ENCODE measurements around the gene PLSCR3. TPM values are rescaled to one million over a fixed set of nuclear protein-coding genes. Genes with fewer than 3 reads are reported as not detected.
A peak's percentile ranks its signal among the peaks of the same experiment; 100 is the strongest.

PLSCR3 gene
- total RNA-seq, 1 donor from 2014 or later = 6.6 TPM

DNA sequence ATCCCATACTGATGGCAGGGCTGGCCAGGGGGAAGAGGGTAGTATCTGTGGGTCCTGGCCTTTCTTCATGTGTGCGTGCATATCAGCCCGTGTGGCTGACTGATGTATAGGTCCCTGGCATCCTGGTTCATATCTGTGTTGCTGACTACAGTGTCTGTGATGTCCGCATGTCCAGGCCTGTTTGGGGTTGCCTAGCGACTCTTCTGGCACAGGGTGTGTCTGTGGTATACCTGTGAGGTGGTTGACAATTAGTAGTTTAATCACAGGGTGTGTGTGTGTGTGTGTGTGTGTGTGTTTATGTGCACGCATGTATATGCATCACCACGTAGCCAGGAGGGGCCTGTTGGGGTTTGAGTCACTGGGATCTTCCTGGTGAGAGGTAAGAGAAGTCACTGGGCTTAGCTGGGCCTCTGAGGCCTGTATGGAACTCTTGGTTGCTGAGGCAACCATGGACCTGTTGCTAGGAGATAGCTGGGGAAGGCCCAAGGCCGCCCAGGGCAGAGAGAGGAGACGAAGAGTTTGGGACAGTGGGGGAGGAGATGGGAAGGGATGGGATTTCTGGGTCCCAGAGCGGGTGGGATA lies 40.0 kb downstream of the PLSCR3 start:
- no peak overlapping the region for H3K4me3 ChIP-seq
- Mint-ChIP-seq H3K4me1 (peaks cover 48% of the 10 kb centered on the region), H3K27me3 (ENCODE audit: insufficient read depth, low read depth) (peaks cover 8% of the 10 kb centered on the region), H3K4me3 (peak overlapping the region; percentile 84), H3K36me3 (no peaks in the 10 kb centered on the region), H3K9me3 (no peaks in the 10 kb centered on the region), H3K27ac (peak overlapping the region; percentile 97)
- peaks cover 7% of the 10 kb centered on the region for H4K20me1 ChIP-seq (ENCODE audit: low read depth)
- H2AFZ ChIP-seq (replicated peaks) = no peak overlapping the region
- peaks cover 8% of the 10 kb centered on the region for H3K27me3 ChIP-seq
- no peaks in the 10 kb centered on the region for H3K79me2 ChIP-seq (ENCODE audit: low read depth)
- H3F3A ChIP-seq (ENCODE audit: low read depth) = peaks cover 38% of the 10 kb centered on the region
- H3K27ac ChIP-seq = no peak overlapping the region
- H3K9me3 ChIP-seq (ENCODE audit: low read depth) = no peaks in the 10 kb centered on the region
- H3K4me1 ChIP-seq = peaks cover 6% of the 10 kb centered on the region
- no peak overlapping the region for H3K9ac ChIP-seq
- no peak overlapping the region for H3K4me2 ChIP-seq
- no peaks in the 10 kb centered on the region for H3K36me3 ChIP-seq
- DNase-seq (ENCODE audit: low spot score) = peak; percentile 62
- TF ChIP-seq EZH2phosphoT487 (IDR thresholded peaks at IDR 0.05) = no peak
- TF ChIP-seq EZH2 (IDR thresholded peaks at IDR 0.05) = no peak
- TF ChIP-seq, protein P1, sequence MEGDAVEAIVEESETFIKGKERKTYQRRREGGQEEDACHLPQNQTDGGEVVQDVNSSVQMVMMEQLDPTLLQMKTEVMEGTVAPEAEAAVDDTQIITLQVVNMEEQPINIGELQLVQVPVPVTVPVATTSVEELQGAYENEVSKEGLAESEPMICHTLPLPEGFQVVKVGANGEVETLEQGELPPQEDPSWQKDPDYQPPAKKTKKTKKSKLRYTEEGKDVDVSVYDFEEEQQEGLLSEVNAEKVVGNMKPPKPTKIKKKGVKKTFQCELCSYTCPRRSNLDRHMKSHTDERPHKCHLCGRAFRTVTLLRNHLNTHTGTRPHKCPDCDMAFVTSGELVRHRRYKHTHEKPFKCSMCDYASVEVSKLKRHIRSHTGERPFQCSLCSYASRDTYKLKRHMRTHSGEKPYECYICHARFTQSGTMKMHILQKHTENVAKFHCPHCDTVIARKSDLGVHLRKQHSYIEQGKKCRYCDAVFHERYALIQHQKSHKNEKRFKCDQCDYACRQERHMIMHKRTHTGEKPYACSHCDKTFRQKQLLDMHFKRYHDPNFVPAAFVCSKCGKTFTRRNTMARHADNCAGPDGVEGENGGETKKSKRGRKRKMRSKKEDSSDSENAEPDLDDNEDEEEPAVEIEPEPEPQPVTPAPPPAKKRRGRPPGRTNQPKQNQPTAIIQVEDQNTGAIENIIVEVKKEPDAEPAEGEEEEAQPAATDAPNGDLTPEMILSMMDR (IDR thresholded peaks at IDR 0.05) = no peak

DNA sequence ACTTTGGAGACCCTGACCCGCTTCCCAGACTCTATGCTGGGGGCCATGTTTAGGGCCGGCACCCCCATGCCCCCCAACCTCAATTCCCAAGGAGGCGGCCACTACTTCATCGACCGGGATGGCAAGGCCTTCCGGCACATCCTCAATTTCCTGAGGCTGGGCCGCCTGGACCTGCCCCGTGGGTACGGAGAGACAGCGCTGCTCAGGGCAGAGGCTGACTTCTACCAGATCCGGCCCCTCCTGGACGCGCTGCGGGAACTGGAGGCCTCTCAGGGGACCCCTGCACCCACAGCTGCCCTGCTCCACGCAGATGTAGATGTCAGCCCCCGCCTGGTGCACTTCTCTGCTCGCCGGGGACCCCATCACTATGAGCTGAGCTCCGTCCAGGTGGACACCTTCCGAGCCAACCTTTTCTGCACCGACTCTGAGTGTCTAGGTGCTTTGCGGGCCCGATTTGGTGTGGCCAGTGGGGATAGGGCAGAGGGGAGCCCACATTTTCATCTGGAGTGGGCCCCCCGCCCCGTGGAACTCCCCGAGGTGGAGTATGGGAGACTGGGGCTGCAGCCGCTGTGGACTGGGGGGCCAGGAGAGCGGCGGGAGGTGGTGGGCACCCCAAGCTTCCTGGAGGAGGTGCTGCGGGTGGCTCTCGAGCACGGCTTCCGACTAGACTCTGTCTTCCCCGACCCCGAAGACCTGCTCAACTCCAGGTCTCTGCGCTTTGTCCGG lies 41.3 kb downstream of the PLSCR3 start:
- Mint-ChIP-seq H3K4me1 (peaks cover 55% of the 10 kb centered on the region), H3K36me3 (no peaks in the 10 kb centered on the region), H3K27ac (peak overlapping the region; percentile 92), H3K4me3 (peak overlapping the region; percentile 91), H3K9me3 (no peaks in the 10 kb centered on the region), H3K27me3 (ENCODE audit: insufficient read depth, low read depth) (peaks cover 10% of the 10 kb centered on the region)
- Histone ChIP-seq H4K20me1 (ENCODE audit: low read depth) (peaks cover 7% of the 10 kb centered on the region), H3K27me3 (peaks cover 8% of the 10 kb centered on the region), H3K4me3 (peak overlapping the region; percentile 79), H3K4me2 (peak overlapping the region; percentile 88), H3K9me3 (ENCODE audit: low read depth) (no peaks in the 10 kb centered on the region), H3K36me3 (no peaks in the 10 kb centered on the region), H2AFZ (replicated peaks) (no peak overlapping the region), H3K79me2 (ENCODE audit: low read depth) (no peaks in the 10 kb centered on the region), H3K9ac (no peak overlapping the region), H3K27ac (no peak overlapping the region), H3K4me1 (peaks cover 9% of the 10 kb centered on the region), H3F3A (ENCODE audit: low read depth) (peaks cover 45% of the 10 kb centered on the region)
- DNase-seq (ENCODE audit: low spot score) = no peak
- TF ChIP-seq EZH2 (IDR thresholded peaks at IDR 0.05) = no peak
- TF ChIP-seq, protein P1 (IDR thresholded peaks at IDR 0.05) = no peak
- TF ChIP-seq EZH2phosphoT487 (IDR thresholded peaks at IDR 0.05) = no peak

DNA sequence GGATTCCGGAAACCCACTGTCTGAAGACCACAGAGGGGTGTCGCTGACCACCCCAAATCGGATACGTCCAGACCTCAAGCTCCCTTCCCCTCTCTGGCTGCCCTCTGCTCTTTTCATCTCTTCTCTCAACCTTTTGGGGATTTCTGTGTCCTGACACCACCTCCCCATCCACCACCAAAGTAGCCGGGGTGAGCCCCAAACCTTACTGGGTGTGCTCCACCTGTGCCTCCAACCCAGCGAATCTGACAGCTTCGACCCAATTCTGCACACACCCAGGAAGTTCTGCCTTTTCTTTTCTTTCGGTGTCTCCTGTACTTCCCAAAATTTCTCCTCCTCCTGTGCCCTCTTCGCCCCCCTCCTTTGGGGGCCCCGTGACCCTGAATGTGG lies 41.8 kb downstream of the PLSCR3 start:
- H3K27ac ChIP-seq = no peak overlapping the region
- H4K20me1 ChIP-seq (ENCODE audit: low read depth) = peaks cover 7% of the 10 kb centered on the region
- H3K4me3 ChIP-seq = peak overlapping the region; percentile 79
- TF ChIP-seq EZH2phosphoT487 (IDR thresholded peaks at IDR 0.05) = no peak
- no peak for TF ChIP-seq EZH2 (IDR thresholded peaks at IDR 0.05)
- TF ChIP-seq, protein P1 (IDR thresholded peaks at IDR 0.05) = no peak
- H3K27me3 ChIP-seq = peaks cover 8% of the 10 kb centered on the region
- no peaks in the 10 kb centered on the region for H3K9me3 ChIP-seq (ENCODE audit: low read depth)
- no peaks in the 10 kb centered on the region for H3K36me3 ChIP-seq
- H3K4me2 ChIP-seq = peak overlapping the region; percentile 88
- Mint-ChIP-seq H3K27me3 (ENCODE audit: insufficient read depth, low read depth) (peaks cover 10% of the 10 kb centered on the region), H3K4me1 (peaks cover 55% of the 10 kb centered on the region), H3K27ac (peak overlapping the region; percentile 92), H3K4me3 (peak overlapping the region; percentile 91), H3K9me3 (no peaks in the 10 kb centered on the region), H3K36me3 (no peaks in the 10 kb centered on the region)
- H3K9ac ChIP-seq = peak overlapping the region; percentile 67
- peaks cover 45% of the 10 kb centered on the region for H3F3A ChIP-seq (ENCODE audit: low read depth)
- H2AFZ ChIP-seq (replicated peaks) = no peak overlapping the region
- no peaks in the 10 kb centered on the region for H3K79me2 ChIP-seq (ENCODE audit: low read depth)
- no peak for DNase-seq (ENCODE audit: low spot score)
- H3K4me1 ChIP-seq = peaks cover 9% of the 10 kb centered on the region

Measured in neural progenitor cell (in vitro differentiated cells).